HepG2 (cell line): ENCODE data around the gene WNK4. TPM values are rescaled to one million over a fixed set of nuclear protein-coding genes. Genes with fewer than 3 reads are reported as not detected.

Experiments used
- ASH2L ChIP-seq: fragments of 300-600, 200-600 bp; sonication (generic); IDR thresholded peaks from 2 replicates; pipeline ENCODE4 v1.7.0; 2017; ENCODE audit warnings: low read depth, mild to moderate bottlenecking, moderate library complexity, mixed read lengths, low read length; ENCODE audit not compliant: insufficient read length
- CEBPB ChIP-seq: IDR thresholded peaks from 2 replicates; pipeline ENCODE4 v1.6.1; 2011; ENCODE audit warnings: low read depth, low read length, improper control_type of control experiment, borderline replicate concordance
- DR1 ChIP-seq: sonication (generic); formaldehyde crosslinking; IDR thresholded peaks from 2 replicates; pipeline ENCODE4 v1.8.0; 2021; ENCODE audit warnings: mild to moderate bottlenecking, missing genetic modification reagents, inconsistent platforms
- HES4 ChIP-seq: sonication (generic); formaldehyde crosslinking; IDR thresholded peaks from 2 replicates; pipeline ENCODE4 v1.9.0; 2021; ENCODE audit warnings: mild to moderate bottlenecking, missing genetic modification reagents, borderline replicate concordance
- HOXA5 ChIP-seq: sonication (generic); formaldehyde crosslinking; IDR thresholded peaks from 2 replicates; pipeline ENCODE4 v1.4.0; 2020; ENCODE audit warnings: missing genetic modification reagents
- MAFG ChIP-seq: sonication (generic); formaldehyde crosslinking; IDR thresholded peaks from 2 replicates; pipeline ENCODE4 v1.5.1; 2020; ENCODE audit warnings: mild to moderate bottlenecking, missing genetic modification reagents
- MED1 ChIP-seq: sonication (generic); formaldehyde crosslinking; IDR thresholded peaks from 2 replicates; pipeline ENCODE4 v1.4.0; 2020; ENCODE audit warnings: missing genetic modification reagents
- REXO4 ChIP-seq: sonication (generic); formaldehyde crosslinking; IDR thresholded peaks from 2 replicates; pipeline ENCODE4 v1.8.0; 2022; ENCODE audit warnings: missing genetic modification reagents, mild to moderate bottlenecking, borderline replicate concordance
- RFX1 ChIP-seq: fragments of 450-650 bp; IDR thresholded peaks from 2 replicates; pipeline ENCODE4 v1.6.1; 2017
- XBP1 ChIP-seq: sonication (generic); formaldehyde crosslinking; IDR thresholded peaks from 2 replicates; pipeline ENCODE4 v1.5.0; 2020; ENCODE audit warnings: missing genetic modification reagents
- ZNF225 ChIP-seq: sonication (generic); formaldehyde crosslinking; IDR thresholded peaks from 2 replicates; pipeline ENCODE4 v1.4.0; 2020; ENCODE audit warnings: mild to moderate bottlenecking, missing genetic modification reagents
- ZNF30 ChIP-seq: sonication (generic); formaldehyde crosslinking; IDR thresholded peaks from 2 replicates; pipeline ENCODE4 v1.5.0; 2020; ENCODE audit warnings: mild to moderate bottlenecking, missing genetic modification reagents
- ZNF318 ChIP-seq: sonication (generic); formaldehyde crosslinking; IDR thresholded peaks from 2 replicates; pipeline ENCODE4 v1.4.0; 2020; ENCODE audit warnings: mild to moderate bottlenecking, missing genetic modification reagents
- ZNF672 ChIP-seq: sonication (generic); formaldehyde crosslinking; IDR thresholded peaks from 2 replicates; pipeline ENCODE4 v1.8.1; 2022; ENCODE audit warnings: missing genetic modification reagents
- ZNF839 ChIP-seq: sonication (generic); formaldehyde crosslinking; IDR thresholded peaks from 2 replicates; pipeline ENCODE4 v1.4.0; 2020; ENCODE audit warnings: missing genetic modification reagents, mild to moderate bottlenecking, borderline replicate concordance
- polyA plus RNA-seq, 8 experiments: library from polyadenylated mRNA; depleted of rRNA in 3 of 8; stranded (reverse) in 7 of 8; unstranded in 1 of 8; fragments of >200 nt; fragmentation: Illumina TruSeq in 4 of 8; extraction: Trizol in 4 of 8; gene quantifications; 2 replicates each; pipeline versions ENCODE4 v1.2.1 to v1.2.3, GENCODE V29; 2011 to 2016; ENCODE audit warnings: low read depth in 4 of 8, missing spikeins in 1 of 8, mixed read lengths in 1 of 8; ENCODE audit not compliant: insufficient read depth in 1 of 8
- total RNA-seq, 5 experiments: library from RNA; depleted of rRNA; stranded (reverse); fragments of >200 nt; fragmentation: Illumina TruSeq; extraction: Trizol; gene quantifications; 2 replicates each; pipeline ENCODE4 v1.2.3, GENCODE V29; 2016; ENCODE audit warnings: low read depth in 1 of 5
- TF ChIP-seq, protein P1 (sequence below): sonication (generic); formaldehyde crosslinking; IDR thresholded peaks from 2 replicates; pipeline ENCODE4 v1.4.0; 2020; ENCODE audit warnings: missing genetic modification reagents, borderline replicate concordance

Gene WNK4
- total and polyA plus RNA-seq, 2 of the 13 experiments (the other 11 are each of a cell fraction or from before 2014, with no cell fraction given): 2.7 to 13.7 TPM

GRCh38 chr17:42832934-42833766 is 52.7 kb downstream of the WNK4 start, which contains the start of gene PSME3 (continued):
- peak; percentile 83 for TF ChIP-seq MED1
- peak; percentile 20; the same call in 1 of the 2 replicates for TF ChIP-seq HOXA5 (CRISPR knock-in tag)
- TF ChIP-seq ZNF672 (CRISPR knock-in tag): 0 out of 2 replicates have a peak, but pooled peaks have one; percentile 67
- no peak for TF ChIP-seq ZNF30 (CRISPR knock-in tag)
- TF ChIP-seq ZNF839 (CRISPR knock-in tag): peak; percentile 89
- no peak for TF ChIP-seq CEBPB
- no peak; the same call in 1 of the 2 replicates for TF ChIP-seq RFX1
- peak; percentile 99 for TF ChIP-seq ASH2L
- TF ChIP-seq ZNF318 (CRISPR knock-in tag): peak; percentile 41; the same call in 1 of the 2 replicates
- peak; percentile 83 for TF ChIP-seq HES4 (CRISPR knock-in tag)
- TF ChIP-seq REXO4 (CRISPR knock-in tag): no peak
- peak; percentile 91 for TF ChIP-seq DR1 (CRISPR knock-in tag)
- TF ChIP-seq, protein P1, sequence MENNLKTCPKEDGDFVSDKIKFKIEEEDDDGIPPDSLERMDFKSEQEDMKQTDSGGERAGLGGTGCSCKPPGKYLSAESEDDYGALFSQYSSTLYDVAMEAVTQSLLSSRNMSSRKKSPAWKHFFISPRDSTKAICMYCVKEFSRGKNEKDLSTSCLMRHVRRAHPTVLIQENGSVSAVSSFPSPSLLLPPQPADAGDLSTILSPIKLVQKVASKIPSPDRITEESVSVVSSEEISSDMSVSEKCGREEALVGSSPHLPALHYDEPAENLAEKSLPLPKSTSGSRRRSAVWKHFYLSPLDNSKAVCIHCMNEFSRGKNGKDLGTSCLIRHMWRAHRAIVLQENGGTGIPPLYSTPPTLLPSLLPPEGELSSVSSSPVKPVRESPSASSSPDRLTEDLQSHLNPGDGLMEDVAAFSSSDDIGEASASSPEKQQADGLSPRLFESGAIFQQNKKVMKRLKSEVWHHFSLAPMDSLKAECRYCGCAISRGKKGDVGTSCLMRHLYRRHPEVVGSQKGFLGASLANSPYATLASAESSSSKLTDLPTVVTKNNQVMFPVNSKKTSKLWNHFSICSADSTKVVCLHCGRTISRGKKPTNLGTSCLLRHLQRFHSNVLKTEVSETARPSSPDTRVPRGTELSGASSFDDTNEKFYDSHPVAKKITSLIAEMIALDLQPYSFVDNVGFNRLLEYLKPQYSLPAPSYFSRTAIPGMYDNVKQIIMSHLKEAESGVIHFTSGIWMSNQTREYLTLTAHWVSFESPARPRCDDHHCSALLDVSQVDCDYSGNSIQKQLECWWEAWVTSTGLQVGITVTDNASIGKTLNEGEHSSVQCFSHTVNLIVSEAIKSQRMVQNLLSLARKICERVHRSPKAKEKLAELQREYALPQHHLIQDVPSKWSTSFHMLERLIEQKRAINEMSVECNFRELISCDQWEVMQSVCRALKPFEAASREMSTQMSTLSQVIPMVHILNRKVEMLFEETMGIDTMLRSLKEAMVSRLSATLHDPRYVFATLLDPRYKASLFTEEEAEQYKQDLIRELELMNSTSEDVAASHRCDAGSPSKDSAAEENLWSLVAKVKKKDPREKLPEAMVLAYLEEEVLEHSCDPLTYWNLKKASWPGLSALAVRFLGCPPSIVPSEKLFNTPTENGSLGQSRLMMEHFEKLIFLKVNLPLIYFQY (CRISPR knock-in tag): no peak; the same call in 1 of the 2 replicates
- TF ChIP-seq XBP1 (CRISPR knock-in tag): no peak; the same call in 1 of the 2 replicates
- TF ChIP-seq ZNF225 (CRISPR knock-in tag): peak; percentile 59; the same call in 1 of the 2 replicates
- TF ChIP-seq MAFG (CRISPR knock-in tag): no peak
